ENCODE results near the gene UBR4.

DNA sequence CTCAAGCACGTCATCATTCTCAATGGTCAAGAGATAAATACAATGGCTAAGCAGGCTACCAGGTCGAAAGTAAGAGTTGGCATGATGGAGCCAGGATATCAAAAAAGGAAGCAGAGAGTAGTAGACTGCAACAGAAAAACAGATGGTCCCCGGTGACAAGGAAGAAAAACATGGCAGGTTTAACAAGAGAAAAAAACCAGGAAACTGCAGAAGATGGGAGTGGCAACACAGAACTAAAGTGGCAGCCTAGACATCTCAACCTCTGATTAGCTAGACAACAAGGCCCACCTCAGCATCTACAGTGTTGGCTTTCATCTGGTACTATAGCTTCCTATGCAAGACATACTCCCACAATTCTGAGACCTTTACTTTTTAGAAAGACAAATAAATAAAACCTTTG is 3.1 kb downstream of the UBR4 start:
- TF ChIP-seq, protein P1, sequence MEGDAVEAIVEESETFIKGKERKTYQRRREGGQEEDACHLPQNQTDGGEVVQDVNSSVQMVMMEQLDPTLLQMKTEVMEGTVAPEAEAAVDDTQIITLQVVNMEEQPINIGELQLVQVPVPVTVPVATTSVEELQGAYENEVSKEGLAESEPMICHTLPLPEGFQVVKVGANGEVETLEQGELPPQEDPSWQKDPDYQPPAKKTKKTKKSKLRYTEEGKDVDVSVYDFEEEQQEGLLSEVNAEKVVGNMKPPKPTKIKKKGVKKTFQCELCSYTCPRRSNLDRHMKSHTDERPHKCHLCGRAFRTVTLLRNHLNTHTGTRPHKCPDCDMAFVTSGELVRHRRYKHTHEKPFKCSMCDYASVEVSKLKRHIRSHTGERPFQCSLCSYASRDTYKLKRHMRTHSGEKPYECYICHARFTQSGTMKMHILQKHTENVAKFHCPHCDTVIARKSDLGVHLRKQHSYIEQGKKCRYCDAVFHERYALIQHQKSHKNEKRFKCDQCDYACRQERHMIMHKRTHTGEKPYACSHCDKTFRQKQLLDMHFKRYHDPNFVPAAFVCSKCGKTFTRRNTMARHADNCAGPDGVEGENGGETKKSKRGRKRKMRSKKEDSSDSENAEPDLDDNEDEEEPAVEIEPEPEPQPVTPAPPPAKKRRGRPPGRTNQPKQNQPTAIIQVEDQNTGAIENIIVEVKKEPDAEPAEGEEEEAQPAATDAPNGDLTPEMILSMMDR (IDR thresholded peaks at IDR 0.05): no peak
- no peak for TF ChIP-seq EP300 (IDR thresholded peaks at IDR 0.05)
- TF ChIP-seq POLR2A (IDR thresholded peaks at IDR 0.05): no peak
- no peak for TF ChIP-seq POLR2AphosphoS5 (IDR thresholded peaks at IDR 0.05)

All from suprapubic skin (tissue), 4 donors.